Frontal cortex (tissue), 4 donors: ENCODE results near the gene COA4. TPM values are rescaled to one million over a fixed set of nuclear protein-coding genes. Genes with fewer than 3 reads are reported as not detected.

Experiments
- DNase-seq, 2 donors: peaks; one replicate each; pipeline ENCODE4 v3.0.0; 2012; ENCODE audit warnings: low spot score in 2 of 2
- FAIRE-seq: peaks from 2 replicates; lab custom pipeline; 2012; peaks lifted over from hg19 to GRCh38; lab: Jason Lieb, UNC
- total RNA-seq: library from RNA; depleted of rRNA; stranded (reverse); fragments of >200 nt; gene quantifications from one replicate; pipeline ENCODE4 v1.2.3, GENCODE V29; 2014
- donor health status: control.
- donor health status: control.
- donor health status: control.

COA4 gene
- total RNA-seq, 1 donor from 2014 or later: 29.8 TPM

DNA sequence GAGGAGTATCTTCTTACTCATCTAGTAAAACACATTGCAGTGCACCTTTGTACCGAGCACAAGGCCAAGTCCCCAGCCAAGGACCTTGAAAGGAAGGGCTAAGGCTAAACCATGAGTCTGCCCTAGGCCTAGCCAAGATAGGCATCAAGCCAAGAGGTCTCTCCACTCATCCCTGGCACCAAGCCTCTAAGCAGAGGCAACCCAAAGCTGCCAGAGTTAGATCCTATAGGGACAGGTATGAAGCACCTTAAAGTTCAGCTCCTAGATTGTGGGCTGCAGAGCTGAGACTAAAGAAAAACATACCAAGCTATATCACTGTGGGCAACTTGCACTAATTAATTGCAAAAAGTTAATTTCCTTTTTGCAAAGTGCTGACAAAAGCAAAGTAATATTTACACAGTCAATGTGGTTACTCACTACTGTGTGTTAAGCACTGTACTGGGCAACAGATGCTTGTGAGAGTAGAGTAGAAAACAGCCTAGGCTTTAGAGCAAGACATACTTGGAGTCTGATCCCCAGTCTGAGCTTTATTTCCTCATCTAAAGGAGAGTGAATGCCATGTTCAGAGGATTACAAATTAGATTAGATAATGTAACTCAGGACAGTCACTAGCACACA is 7.2 kb downstream of the COA4 start:
- no peak for DNase-seq
- FAIRE-seq: no peak

DNA sequence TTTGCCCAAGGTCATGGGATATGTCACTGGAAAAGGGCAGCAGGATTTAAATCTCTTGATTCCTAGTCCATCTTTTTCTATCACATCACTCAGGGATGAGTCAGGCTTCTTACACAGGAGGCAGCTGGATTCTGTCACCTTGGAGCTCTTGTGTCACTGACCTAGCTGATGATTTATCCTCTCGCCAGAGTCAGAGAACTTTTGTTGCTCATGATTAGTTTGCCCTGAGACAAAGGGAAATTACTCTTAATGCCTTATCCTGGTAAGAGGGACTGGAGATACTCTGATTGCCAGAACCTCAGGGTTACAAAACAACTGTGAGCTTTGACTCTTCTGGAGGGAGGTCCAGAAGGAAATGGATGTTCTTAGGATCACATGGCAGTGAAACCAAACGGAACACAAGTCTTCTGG is 10.1 kb downstream of the COA4 start:
- FAIRE-seq: no peak
- DNase-seq: no peak

DNA sequence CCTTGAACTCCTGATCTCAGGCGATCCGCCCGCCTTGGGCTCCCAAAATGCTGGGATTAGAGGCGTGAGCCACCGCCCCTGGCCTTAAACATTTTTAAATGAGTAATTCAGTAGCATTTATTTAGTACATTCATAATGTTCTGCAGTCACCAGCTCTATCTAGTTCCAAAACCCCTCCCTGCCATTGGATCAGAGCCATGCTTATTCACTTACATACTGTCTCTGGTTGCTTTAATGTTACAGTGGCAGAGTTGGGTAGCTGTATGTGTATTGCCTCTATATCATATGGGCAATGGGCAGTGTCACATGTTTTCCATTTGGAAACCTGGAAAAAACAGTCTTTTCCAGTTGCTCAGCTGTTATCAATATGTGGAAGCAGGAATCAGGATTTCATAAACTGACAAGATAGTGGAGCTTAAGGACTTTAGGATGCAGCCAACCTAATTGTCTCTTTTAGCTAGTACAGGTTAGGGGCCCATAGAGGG is 10.5 kb downstream of the COA4 start:
- DNase-seq (no peak), FAIRE-seq (no peak)

DNA sequence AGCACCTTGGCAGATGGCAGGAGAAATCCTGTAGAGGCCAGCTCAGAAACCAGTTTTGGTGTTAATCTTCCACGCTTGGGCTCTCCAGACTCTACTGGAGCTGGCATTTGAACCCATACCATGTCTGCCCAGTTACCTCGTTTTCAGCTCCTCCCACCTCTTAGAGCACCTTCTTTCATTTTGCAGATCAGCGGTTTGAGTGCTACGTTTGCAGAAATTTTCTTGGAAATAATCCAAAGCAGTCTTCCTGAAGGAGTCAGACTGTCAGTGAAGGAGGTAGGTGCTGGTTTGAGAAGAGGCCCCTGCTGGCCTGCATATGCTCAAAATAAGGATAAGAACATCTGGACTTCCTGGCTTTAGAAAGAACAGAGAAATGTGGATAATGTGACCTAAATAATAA is 13.7 kb downstream of the COA4 start:
- FAIRE-seq: no peak
- no peak for DNase-seq

DNA sequence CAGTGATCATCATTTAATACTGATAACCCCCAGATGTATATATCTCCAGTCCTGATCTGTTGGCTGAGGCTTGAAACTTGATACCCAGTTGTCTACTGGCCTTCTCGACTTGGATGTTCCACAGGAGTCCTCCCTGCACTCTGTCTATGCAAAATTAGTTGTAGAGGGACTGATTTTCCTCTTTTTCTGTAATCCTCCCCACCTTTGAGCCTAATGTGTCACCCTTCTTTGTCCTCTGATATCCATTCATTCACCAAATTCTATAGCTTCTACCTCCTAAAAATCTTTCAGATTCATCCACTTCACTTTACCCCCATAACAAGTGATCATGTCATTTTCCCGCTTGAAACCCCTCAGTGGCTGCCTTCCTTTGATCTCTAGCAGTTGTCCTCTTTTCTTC is 16.4 kb downstream of the COA4 start:
- DNase-seq (no peak), FAIRE-seq (no peak)

DNA sequence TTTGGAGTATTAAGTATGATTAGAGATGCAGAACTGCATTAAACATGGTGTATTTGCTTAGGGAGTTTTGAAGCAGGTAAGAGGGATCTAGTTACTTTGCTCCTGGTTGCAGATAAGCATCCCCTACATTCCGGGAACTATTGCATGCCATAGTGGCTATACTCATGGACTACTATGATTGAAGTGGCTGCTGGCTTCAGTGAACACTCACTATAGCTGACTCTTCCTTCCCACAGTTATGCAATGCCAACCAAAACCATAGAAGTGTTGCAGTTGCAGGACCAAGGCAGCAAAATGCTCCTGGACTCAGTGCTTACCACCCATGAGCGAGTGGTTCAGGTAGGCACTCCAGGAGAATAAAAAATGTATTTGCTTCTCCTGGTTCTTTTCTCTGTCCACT is 17.0 kb downstream of the COA4 start:
- no peak for FAIRE-seq
- DNase-seq: no peak

DNA sequence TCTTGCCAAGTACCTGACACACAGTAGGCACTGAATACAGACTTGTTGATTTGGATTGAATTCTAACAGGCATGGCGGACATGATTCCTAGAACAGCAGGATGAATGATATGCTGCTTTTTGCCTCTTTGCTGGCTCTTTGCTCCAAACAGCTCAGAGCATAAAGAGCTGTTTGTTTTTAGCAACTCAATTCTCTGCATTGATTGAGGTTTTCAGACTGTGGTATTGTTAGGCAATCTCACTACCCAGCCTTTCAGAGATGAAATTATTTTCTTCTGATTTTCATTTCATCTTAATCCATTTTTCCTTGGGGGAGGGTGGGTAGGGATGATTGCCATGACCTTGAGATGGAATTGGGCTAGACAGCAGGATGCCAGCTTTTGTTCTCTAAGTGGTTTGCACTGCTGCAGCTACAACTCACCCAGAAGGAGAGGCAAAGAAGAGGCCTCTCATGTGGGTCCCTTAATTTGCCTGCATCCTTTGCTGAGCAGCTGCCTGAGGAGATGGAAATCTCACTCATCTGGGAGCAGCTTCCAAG is 20.5 kb downstream of the COA4 start:
- DNase-seq: peak in 1 of 2 donors; percentile 23
- peak; percentile 45 for FAIRE-seq

DNA sequence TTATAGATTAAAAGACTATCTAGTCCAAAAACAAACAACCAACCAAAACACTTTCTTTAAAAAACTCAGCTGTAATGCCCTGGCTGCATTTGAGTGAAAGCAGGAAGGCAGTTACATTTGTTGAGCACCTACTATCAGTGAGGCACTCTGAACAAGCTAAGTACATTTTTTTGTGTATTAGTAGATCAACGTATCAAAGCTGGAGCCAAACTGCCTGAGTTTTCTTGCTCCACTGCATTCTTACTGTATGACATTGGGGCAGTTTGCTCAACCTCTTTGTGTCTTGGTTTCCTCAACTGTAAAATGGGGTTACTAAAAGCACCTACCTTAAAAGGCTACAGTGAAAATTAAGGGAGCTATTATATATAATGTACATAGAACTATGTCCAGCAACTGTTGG is 22.0 kb downstream of the COA4 start:
- FAIRE-seq (no peak), DNase-seq (no peak)

DNA sequence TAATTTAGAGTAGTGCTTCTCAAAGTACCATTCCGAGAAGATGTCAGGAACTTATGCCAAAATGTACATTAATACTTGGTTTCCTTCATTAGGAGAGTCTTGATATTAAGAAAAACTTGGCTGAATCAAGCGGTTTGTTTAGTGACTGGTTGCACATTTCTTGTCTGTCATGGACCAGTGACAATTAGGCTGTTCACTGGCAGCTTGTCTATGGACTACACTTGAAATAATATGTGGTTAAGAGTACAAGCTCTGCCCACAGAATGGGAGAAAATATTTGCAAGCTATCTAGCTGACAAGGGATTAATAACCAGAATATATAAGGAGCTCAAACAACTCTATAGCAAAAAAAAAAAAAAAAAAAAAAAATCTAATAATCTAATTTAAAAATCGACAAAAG is 24.6 kb downstream of the COA4 start:
- FAIRE-seq (no peak), DNase-seq (no peak)

DNA sequence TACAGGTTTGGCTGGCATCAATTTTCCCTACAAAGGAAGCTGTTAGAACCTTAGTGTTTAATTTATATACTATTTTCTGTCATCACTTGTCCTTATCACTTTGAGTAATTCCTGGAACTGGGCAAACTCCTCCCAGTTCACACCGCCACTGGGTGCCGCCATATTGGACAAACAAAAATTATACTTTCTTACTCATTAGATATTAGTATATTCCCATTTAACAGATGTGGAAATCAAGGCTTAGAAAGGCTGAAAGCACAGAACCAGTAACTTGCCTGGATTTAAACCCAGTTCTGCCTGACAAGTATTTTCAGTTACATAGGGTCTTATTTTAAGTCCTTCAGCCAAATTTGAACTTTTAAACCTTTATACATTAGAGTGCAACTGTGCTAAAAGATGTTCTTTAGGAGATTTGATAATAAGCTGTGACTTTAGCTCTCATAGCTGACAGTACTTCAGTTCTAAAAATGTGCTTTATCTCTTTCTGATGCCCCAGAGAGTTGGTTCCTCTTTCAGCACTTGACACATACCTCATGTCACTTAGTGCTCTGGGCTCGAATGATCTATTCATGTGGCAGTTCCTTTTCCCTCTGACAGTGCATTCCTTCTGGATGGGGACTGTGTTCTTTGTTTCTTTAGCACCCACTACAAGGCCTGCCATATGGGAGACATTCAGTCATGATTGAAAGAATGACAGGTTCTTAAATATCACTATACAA is 25.4 kb downstream of the COA4 start:
- FAIRE-seq: no peak
- no peak for DNase-seq

DNA sequence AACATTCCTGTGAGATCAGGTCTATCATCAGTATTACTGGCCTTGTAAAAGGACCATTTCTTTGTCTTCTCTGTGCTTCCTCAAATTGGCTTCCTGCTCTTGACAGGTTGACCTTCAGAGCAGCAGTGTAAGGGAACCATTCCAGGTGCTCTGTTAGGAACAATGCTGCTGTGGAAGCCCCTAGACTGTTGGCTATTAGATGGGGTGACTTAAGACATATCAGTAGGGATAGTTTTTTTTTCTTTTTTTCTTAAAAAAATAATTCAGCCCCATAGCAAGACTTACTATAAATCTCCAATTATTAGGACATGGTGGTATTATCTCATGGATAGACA is 37.6 kb downstream of the COA4 start:
- no peak for FAIRE-seq
- DNase-seq: no peak

DNA sequence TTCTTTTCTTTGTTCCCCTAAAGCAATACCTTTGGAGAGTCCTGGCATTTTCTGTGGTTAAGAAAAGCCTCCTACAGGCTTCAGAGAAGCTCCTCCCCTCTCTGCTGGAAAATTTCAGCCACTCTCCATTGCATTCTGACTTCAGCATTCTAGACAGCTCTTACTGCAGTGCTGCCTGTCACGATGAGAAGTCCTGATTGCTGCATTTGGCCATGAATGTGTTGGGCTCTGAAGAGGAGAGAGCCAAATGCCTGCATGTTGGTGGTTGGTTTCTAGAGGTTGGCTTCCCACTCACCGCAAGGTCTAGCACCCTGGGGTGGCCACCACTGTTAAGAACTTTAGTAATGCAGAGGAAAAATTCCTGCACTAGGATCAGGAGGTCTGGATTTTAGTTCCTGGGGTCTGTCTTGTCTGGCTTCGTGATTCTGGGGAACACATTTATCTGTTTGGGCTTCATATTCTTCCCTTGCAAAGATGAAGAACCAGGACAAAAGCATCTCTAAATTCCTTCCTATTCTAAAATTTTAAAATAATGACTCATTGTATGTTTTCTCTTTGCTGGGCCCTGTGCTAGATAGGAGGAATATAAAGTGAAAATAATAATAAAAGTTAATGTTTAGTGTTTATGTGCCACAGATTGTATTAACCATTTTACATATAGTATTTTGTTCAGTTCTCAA is 38.1 kb downstream of the COA4 start:
- no peak for FAIRE-seq

DNA sequence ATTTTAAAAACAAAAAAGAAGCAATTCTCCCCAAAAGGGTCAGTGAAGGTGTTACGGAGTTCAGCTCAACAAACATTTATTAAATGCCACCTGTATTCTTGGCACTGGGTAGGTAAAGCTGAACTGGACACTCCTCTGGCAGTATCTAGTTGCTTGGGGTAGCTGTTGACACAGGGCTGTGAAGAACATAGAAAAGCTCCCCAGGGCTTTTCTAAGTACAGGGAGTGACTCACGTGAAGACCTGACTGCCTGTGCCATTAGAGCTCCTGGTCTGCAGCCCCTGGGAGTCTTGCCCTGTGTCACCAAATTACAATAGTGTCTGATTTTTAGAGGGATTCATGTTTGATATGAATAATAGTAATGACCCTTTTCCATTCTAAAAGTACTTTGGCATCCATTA is 43.6 kb downstream of the COA4 start:
- FAIRE-seq: no peak
- DNase-seq: no peak

More for the DNA sequence above, 38.1 kb downstream of the COA4 start:
- peak in 1 of 2 donors; percentile 11 for DNase-seq

DNA sequence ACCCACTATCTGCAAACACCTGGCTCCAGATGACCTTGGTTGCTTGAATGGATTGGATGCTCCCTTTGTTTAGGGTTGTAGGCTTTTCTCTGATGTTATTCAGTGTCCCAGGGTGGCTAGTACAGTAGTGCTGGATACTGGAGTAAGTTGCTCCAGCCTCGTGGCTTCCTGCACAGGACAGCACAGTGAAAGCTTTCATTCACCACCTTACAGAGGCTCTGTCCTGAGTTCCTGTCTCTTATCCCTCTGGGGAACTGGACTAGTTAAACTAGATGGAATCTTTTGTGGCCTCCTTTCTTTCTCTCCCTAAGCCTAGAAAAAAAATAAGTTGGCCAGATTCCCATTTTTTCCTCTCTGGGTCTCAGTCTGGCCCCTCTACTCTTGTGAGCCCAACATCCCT is 46.4 kb downstream of the COA4 start:
- DNase-seq: no peak
- no peak for FAIRE-seq

Other genes with a start within 250 kb of the COA4 start
- 5.3 TPM for gene PLEKHB1, start 230.3 kb downstream of the COA4 start, total RNA-seq
- gene RAB6A, start 115.8 kb downstream of the COA4 start, total RNA-seq: 390 TPM
- 29.8 TPM for gene MRPL48, start 89.0 kb downstream of the COA4 start, total RNA-seq
- gene PAAF1, start 153 bp upstream of the COA4 start, total RNA-seq: 7.3 TPM
- not detected for gene DNAJB13, start 74.2 kb upstream of the COA4 start, total RNA-seq
- 1.6 TPM for gene UCP2, start 106.0 kb upstream of the COA4 start, total RNA-seq
- 0.82 TPM for gene UCP3, start 132.2 kb upstream of the COA4 start, total RNA-seq